HG03460 (cell line): ENCODE data around the gene TRPM6.
A peak's percentile ranks its signal among the peaks of the same experiment; 100 is the strongest.
"Not testable (repeated sequence)": the region's sequence is repeated elsewhere in the genome, so short reads cannot be mapped to it uniquely, and the experiment has no call there.

Experiments used
- ATAC-seq: cut with Tn5 transposase; IDR thresholded peaks from one replicate; pipeline ENCODE4 v1.9.1; 2021; ENCODE audit not compliant: unreplicated experiment

The TRPM6 gene

GRCh38 chr9:74858751-74859414 is 28.8 kb downstream of the TRPM6 start:
- no peak for ATAC-seq

- ATAC-seq, result no peak
Observed at GRCh38 chr9:74856989-74857388, 30.7 kb downstream of the TRPM6 start.

GRCh38 chr9:74855072-74855471 is 32.6 kb downstream of the TRPM6 start:
- ATAC-seq, result no peak

- ATAC-seq, result not testable (repeated sequence)
Observed at GRCh38 chr9:74853024-74853423, 34.7 kb downstream of the TRPM6 start.

- ATAC-seq, result no peak
Observed at GRCh38 chr9:74848153-74848525, 39.6 kb downstream of the TRPM6 start.

- ATAC-seq, result no peak
Observed at GRCh38 chr9:74847478-74848152, 40.1 kb downstream of the TRPM6 start.

GRCh38 chr9:74846766-74847165 is 41.0 kb downstream of the TRPM6 start:
- ATAC-seq, result no peak

GRCh38 chr9:74838351-74838750 is 49.4 kb downstream of the TRPM6 start:
- ATAC-seq, result no peak

- ATAC-seq, result no peak
Observed at GRCh38 chr9:74824654-74825053, 63.1 kb downstream of the TRPM6 start.

GRCh38 chr9:74821636-74822035 is 66.1 kb downstream of the TRPM6 start:
- ATAC-seq, result no peak

GRCh38 chr9:74817816-74818215 is 69.9 kb downstream of the TRPM6 start:
- ATAC-seq, result no peak

GRCh38 chr9:74817281-74817810 is 70.4 kb downstream of the TRPM6 start:
- ATAC-seq, result no peak

- no peak for ATAC-seq
Observed at GRCh38 chr9:74810200-74810599, 77.5 kb downstream of the TRPM6 start.

- ATAC-seq, result no peak
Observed at GRCh38 chr9:74804018-74804385, 83.7 kb downstream of the TRPM6 start.

- no peak for ATAC-seq
Observed at GRCh38 chr9:74803376-74804017, 84.2 kb downstream of the TRPM6 start.

GRCh38 chr9:74800226-74800625 is 87.5 kb downstream of the TRPM6 start:
- no peak for ATAC-seq

- no peak for ATAC-seq
Observed at GRCh38 chr9:74795803-74796202, 91.9 kb downstream of the TRPM6 start.

GRCh38 chr9:74795081-74795480 is 92.6 kb downstream of the TRPM6 start:
- ATAC-seq, result no peak

GRCh38 chr9:74784506-74784905 is 103.2 kb downstream of the TRPM6 start:
- ATAC-seq, result no peak

- ATAC-seq, result no peak
Observed at GRCh38 chr9:74783408-74783807, 104.3 kb downstream of the TRPM6 start.

- ATAC-seq, result peak; percentile 49
Observed at GRCh38 chr9:74777136-74777879, 110.4 kb downstream of the TRPM6 start.
